ENCODE measurements around the gene KRTAP10-3. TPM values are rescaled to one million over a fixed set of nuclear protein-coding genes. Genes with fewer than 3 reads are reported as not detected.

The KRTAP10-3 gene
- total and polyA plus RNA-seq, 2 of the 13 experiments (the other 11 are each of a cell fraction or from before 2014, with no cell fraction given) = not detected

DNA sequence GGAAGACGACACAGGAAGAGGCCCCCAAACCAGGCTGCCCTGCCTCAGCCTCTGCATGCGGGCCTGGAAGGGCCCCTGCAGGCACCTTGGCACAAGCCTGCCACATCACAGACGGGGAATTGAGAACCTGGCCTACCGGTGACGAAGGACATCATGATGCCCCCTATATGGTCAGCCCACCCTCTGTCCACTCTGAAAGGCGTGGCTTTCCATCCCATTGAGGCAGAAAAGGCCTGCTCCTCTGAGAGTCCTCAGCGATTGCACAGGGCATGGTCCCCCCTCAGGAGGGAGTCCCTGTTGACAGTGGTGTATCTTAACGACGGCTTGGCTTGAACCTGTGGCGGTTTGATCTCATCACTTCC, 30.0 kb downstream of the KRTAP10-3 start:
- WGBS (ENCODE audit: low lambda C conversion rate) = 42% methylated on average over 4 of the region's 10 CpGs
- no peak overlapping the region for H3K27ac ChIP-seq (ENCODE audit: extremely low read length, insufficient read depth, low read length)
- peaks cover 21% of the 10 kb centered on the region for H3K4me1 ChIP-seq (ENCODE audit: insufficient read depth, low read length)
- ChIA-PET CTCF (ENCODE audit: low intra/inter-chr PET ratio, low total read pairs) (no interaction called here), POLR2A (no interaction called here)
- no peaks in the 10 kb centered on the region for H3K36me3 ChIP-seq (replicated peaks in 1 of 2; ENCODE audit: control insufficient read depth in 1 of 2, insufficient read depth in 2 of 2, low read length in 2 of 2)
- no peaks in the 10 kb centered on the region for H3K9me3 ChIP-seq (ENCODE audit: low read length)
- ATAC-seq = no peak
- intact Hi-C loops (cut with micrococcal nuclease; ENCODE audit: unreplicated experiment) = no loop called here
- in situ Hi-C loops (cut with HindIII; ENCODE audit: extremely low pct_ligation_motif_present, low pct_unique_long_range_greater_than_20kb) = no loop called here
- TF ChIP-seq, protein P1, sequence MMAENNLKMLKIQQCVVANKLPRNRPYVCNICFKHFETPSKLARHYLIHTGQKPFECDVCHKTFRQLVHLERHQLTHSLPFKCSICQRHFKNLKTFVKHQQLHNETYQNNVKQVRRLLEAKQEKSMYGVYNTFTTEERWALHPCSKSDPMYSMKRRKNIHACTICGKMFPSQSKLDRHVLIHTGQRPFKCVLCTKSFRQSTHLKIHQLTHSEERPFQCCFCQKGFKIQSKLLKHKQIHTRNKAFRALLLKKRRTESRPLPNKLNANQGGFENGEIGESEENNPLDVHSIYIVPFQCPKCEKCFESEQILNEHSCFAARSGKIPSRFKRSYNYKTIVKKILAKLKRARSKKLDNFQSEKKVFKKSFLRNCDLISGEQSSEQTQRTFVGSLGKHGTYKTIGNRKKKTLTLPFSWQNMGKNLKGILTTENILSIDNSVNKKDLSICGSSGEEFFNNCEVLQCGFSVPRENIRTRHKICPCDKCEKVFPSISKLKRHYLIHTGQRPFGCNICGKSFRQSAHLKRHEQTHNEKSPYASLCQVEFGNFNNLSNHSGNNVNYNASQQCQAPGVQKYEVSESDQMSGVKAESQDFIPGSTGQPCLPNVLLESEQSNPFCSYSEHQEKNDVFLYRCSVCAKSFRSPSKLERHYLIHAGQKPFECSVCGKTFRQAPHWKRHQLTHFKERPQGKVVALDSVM (CRISPR knock-in tag; IDR thresholded peaks at IDR 0.05) = no peak
- TF ChIP-seq CAMTA2 (CRISPR knock-in tag; IDR thresholded peaks at IDR 0.05; ENCODE audit: borderline replicate concordance) = no peak
- TF ChIP-seq ZNF598 (CRISPR knock-in tag; IDR thresholded peaks at IDR 0.05; ENCODE audit: borderline replicate concordance) = no peak
- no peak for TF ChIP-seq REL (CRISPR knock-in tag; conservative IDR thresholded peaks at IDR 0.05)
- no TSS peak for BruUV-seq (replicated peaks)
- H4K20me1 ChIP-seq (ENCODE audit: insufficient read depth, low read length) = no peaks in the 10 kb centered on the region
- DNase-seq (ENCODE audit: low spot score) = no peak
- H3K27me3 ChIP-seq (ENCODE audit: control insufficient read depth in 1 of 2, insufficient read depth in 2 of 2, low read length in 2 of 2) = peaks cover 0 to 14% of the 10 kb centered on the region in 2 experiments; a peak in 2 of 5 replicates
- no peak overlapping the region for H3K4me2 ChIP-seq (ENCODE audit: low read depth, low read length)
- no peak for FAIRE-seq
- H2AFZ ChIP-seq (ENCODE audit: low read length) = no peak overlapping the region
- no peak overlapping the region for H3K9ac ChIP-seq (ENCODE audit: insufficient read depth, low read depth, low read length)
- no peaks in the 10 kb centered on the region for H3K79me2 ChIP-seq (ENCODE audit: insufficient read depth, low read length)
- no peak overlapping the region for H3K4me3 ChIP-seq (replicated peaks in 1 of 3; ENCODE audit: insufficient read depth in 1 of 3, low read depth in 2 of 3, low read length in 3 of 3)

DNA sequence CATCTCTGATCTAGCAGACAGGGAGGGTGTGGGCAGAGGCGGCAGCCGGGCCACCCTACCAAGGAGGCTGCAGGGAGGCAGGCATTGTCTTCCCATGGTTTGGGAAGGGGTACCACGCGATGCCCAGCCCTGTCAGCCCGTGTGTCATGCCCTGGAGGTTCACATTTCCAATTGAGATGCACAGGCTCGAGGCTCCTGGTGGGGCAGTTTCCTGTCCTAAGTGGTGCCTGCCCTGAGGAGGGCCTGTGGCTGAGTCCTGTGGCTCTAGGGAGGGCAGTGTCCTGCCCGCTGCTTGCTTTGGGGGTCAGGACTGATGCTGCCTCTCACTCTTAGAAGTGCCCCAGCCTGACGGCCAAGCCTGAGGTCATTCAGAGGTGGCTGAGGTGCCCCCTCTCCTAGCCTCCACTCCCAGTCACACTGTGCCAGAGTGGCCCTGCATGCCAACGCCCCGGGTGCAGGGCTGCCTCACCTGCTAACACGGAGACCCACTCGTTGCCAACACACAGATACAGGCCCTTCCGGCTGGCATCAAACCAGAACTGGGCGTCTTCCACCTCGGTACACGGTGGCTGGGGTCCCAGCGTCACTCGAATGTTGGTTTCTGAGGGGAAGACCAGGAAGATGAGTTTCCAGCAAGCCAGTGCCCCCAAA, 30.5 kb downstream of the KRTAP10-3 start:
- H3K9ac ChIP-seq (ENCODE audit: insufficient read depth, low read depth, low read length) = no peak overlapping the region
- H3K4me2 ChIP-seq (ENCODE audit: low read depth, low read length) = no peak overlapping the region
- no peak overlapping the region for H3K4me3 ChIP-seq (replicated peaks in 1 of 3; ENCODE audit: insufficient read depth in 1 of 3, low read depth in 2 of 3, low read length in 3 of 3)
- H3K27me3 ChIP-seq (ENCODE audit: control insufficient read depth in 1 of 2, insufficient read depth in 2 of 2, low read length in 2 of 2) = peaks cover 0 to 14% of the 10 kb centered on the region in 2 experiments; a peak in 2 of 5 replicates
- H3K9me3 ChIP-seq (ENCODE audit: low read length) = no peaks in the 10 kb centered on the region
- H3K4me1 ChIP-seq (ENCODE audit: insufficient read depth, low read length) = peaks cover 21% of the 10 kb centered on the region
- no peaks in the 10 kb centered on the region for H3K79me2 ChIP-seq (ENCODE audit: insufficient read depth, low read length)
- intact Hi-C loops (cut with micrococcal nuclease; ENCODE audit: unreplicated experiment) (no loop called here), in situ Hi-C loops (cut with HindIII; ENCODE audit: extremely low pct_ligation_motif_present, low pct_unique_long_range_greater_than_20kb) (no loop called here)
- BruUV-seq (replicated peaks) = no TSS peak
- no peak for FAIRE-seq
- H4K20me1 ChIP-seq (ENCODE audit: insufficient read depth, low read length) = no peaks in the 10 kb centered on the region
- DNase-seq (ENCODE audit: low spot score) = no peak
- no peak for ATAC-seq
- H3K36me3 ChIP-seq (replicated peaks in 1 of 2; ENCODE audit: control insufficient read depth in 1 of 2, insufficient read depth in 2 of 2, low read length in 2 of 2) = no peaks in the 10 kb centered on the region
- no peak overlapping the region for H2AFZ ChIP-seq (ENCODE audit: low read length)
- POLR2A ChIA-PET = no interaction called here
- H3K27ac ChIP-seq (ENCODE audit: extremely low read length, insufficient read depth, low read length) = no peak overlapping the region
- CTCF ChIA-PET (ENCODE audit: low intra/inter-chr PET ratio, low total read pairs) = no interaction called here
- WGBS (ENCODE audit: low lambda C conversion rate) = 55% methylated on average over 4 of the region's 18 CpGs
- TF ChIP-seq XRCC5 (optimal IDR thresholded peaks at IDR 0.05; ENCODE audit: low read length) = no peak
- TF ChIP-seq, protein P2, sequence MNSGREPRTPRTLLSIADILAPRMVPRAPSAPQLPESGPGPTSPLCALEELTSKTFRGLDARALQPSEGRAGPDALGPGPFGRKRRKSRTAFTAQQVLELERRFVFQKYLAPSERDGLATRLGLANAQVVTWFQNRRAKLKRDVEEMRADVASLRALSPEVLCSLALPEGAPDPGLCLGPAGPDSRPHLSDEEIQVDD (CRISPR knock-in tag; IDR thresholded peaks at IDR 0.05; ENCODE audit: borderline replicate concordance) = no peak
- TF ChIP-seq SOX6 (IDR thresholded peaks at IDR 0.05) = no peak
- no peak for TF ChIP-seq SOX6 (CRISPR knock-in tag; IDR thresholded peaks at IDR 0.05)
- TF ChIP-seq NONO (IDR thresholded peaks at IDR 0.05) = no peak
- no peak for TF ChIP-seq NONO (CRISPR knock-in tag; conservative IDR thresholded peaks at IDR 0.05)
- TF ChIP-seq ZNF350 (CRISPR knock-in tag; IDR thresholded peaks at IDR 0.05; ENCODE audit: borderline replicate concordance, low read depth) = no peak
- no peak for TF ChIP-seq SATB2 (CRISPR knock-in tag; IDR thresholded peaks at IDR 0.05)
